Measurements from ENCODE around the gene ACAN. TPM values are rescaled to one million over a fixed set of nuclear protein-coding genes. Genes with fewer than 3 reads are reported as not detected.

Gene ACAN
- polyA plus RNA-seq, 1 experiment, result 3.6 TPM

GRCh38 chr15:88838667-88839066, 35.4 kb downstream of the ACAN start:
- no peak for DNase-seq (ENCODE audit: low read depth)
- Histone ChIP-seq H3K27me3 (ENCODE audit: control insufficient read depth, insufficient read depth, low read length) (no peaks in the 10 kb centered on the region), H3K4me3 (ENCODE audit: low read depth, low read length) (no peak overlapping the region), H3K36me3 (ENCODE audit: control insufficient read depth, insufficient read depth, low read length) (no peaks in the 10 kb centered on the region)
- POLR2A ChIA-PET, result no interaction called here
- CTCF ChIA-PET, result interaction anchor here (2.4 kb wide), 1 partner anchor 182 kb away, joined by 11 read pairs; no protein-coding TSS in a partner anchor
- TF ChIP-seq, protein P1, sequence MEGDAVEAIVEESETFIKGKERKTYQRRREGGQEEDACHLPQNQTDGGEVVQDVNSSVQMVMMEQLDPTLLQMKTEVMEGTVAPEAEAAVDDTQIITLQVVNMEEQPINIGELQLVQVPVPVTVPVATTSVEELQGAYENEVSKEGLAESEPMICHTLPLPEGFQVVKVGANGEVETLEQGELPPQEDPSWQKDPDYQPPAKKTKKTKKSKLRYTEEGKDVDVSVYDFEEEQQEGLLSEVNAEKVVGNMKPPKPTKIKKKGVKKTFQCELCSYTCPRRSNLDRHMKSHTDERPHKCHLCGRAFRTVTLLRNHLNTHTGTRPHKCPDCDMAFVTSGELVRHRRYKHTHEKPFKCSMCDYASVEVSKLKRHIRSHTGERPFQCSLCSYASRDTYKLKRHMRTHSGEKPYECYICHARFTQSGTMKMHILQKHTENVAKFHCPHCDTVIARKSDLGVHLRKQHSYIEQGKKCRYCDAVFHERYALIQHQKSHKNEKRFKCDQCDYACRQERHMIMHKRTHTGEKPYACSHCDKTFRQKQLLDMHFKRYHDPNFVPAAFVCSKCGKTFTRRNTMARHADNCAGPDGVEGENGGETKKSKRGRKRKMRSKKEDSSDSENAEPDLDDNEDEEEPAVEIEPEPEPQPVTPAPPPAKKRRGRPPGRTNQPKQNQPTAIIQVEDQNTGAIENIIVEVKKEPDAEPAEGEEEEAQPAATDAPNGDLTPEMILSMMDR (IDR thresholded peaks at IDR 0.05; ENCODE audit: insufficient read depth, low read depth, low read length), result no peak

- H3K27me3 ChIP-seq (ENCODE audit: control insufficient read depth, insufficient read depth, low read length), result no peaks in the 10 kb centered on the region
- ChIA-PET POLR2A (no interaction called here), CTCF (interaction anchor here (1.1 to 2.4 kb wide), 2 partner anchors 39 to 182 kb away, joined by 4 to 11 read pairs; no protein-coding TSS in a partner anchor)
- TF ChIP-seq, protein P1 (IDR thresholded peaks at IDR 0.05; ENCODE audit: insufficient read depth, low read depth, low read length), result no peak
- H3K36me3 ChIP-seq (ENCODE audit: control insufficient read depth, insufficient read depth, low read length), result no peaks in the 10 kb centered on the region
- DNase-seq (ENCODE audit: low read depth), result no peak
- no peak overlapping the region for H3K4me3 ChIP-seq (ENCODE audit: low read depth, low read length)
Observed at GRCh38 chr15:88839146-88839545, 35.9 kb downstream of the ACAN start.

GRCh38 chr15:88839961-88840360, 36.7 kb downstream of the ACAN start:
- no peak for DNase-seq (ENCODE audit: low read depth)
- Histone ChIP-seq H3K36me3 (ENCODE audit: control insufficient read depth, insufficient read depth, low read length) (no peaks in the 10 kb centered on the region), H3K4me3 (ENCODE audit: low read depth, low read length) (no peak overlapping the region), H3K27me3 (ENCODE audit: control insufficient read depth, insufficient read depth, low read length) (no peaks in the 10 kb centered on the region)
- TF ChIP-seq, protein P1 (IDR thresholded peaks at IDR 0.05; ENCODE audit: insufficient read depth, low read depth, low read length), result no peak
- CTCF ChIA-PET, result interaction anchor here (1.1 to 2.4 kb wide), 2 partner anchors 38 to 183 kb away, joined by 4 to 11 read pairs; no protein-coding TSS in a partner anchor
- POLR2A ChIA-PET, result no interaction called here

DNA sequence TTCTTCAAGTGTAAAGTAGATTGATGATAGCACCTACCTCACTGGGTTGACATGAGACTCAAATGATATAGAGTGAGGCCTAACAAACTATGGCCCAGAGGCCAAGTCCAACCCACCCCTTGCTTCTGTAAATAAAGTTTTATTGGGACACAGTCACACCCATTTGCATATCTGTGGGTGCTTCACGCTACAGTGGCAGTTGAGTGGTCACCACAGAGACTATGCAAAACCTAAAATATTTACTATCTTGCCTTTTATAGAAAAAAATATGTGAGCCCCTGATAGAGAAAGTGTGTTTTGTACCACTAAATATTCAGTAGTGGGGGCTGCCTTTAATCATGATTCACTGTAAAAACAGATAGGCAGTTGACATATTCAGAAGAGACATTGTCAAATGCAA, 38.0 kb downstream of the ACAN start:
- no peak overlapping the region for H3K4me3 ChIP-seq (ENCODE audit: low read depth, low read length)
- no peak for DNase-seq (ENCODE audit: low read depth)
- H3K36me3 ChIP-seq (ENCODE audit: control insufficient read depth, insufficient read depth, low read length), result no peaks in the 10 kb centered on the region
- ChIA-PET CTCF (no interaction called here), POLR2A (no interaction called here)
- TF ChIP-seq, protein P1 (IDR thresholded peaks at IDR 0.05; ENCODE audit: insufficient read depth, low read depth, low read length), result no peak
- no peaks in the 10 kb centered on the region for H3K27me3 ChIP-seq (ENCODE audit: control insufficient read depth, insufficient read depth, low read length)

DNA sequence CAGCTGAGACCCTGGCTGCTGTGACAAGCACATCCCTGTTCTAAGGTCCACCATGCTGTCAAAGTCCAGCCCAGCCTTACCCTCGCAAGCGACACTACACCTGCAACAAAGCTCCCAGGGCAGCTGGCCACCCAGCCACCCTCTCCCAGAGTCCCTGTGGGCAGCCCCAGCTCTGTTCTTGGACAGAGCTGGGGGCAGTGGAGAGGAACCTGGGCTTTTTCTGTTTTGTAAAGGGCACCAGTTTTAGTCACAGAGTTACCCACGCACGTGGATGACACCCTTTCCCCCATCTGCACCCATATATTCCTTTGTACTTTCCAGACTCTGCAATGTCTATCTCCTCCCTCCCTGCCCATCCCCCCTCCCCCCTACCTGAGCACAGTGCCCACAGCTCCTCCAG, 38.9 kb downstream of the ACAN start:
- no peaks in the 10 kb centered on the region for H3K36me3 ChIP-seq (ENCODE audit: control insufficient read depth, insufficient read depth, low read length)
- TF ChIP-seq, protein P1 (IDR thresholded peaks at IDR 0.05; ENCODE audit: insufficient read depth, low read depth, low read length), result no peak
- CTCF ChIA-PET, result interaction anchor here (1.8 kb wide), 1 partner anchor 185 kb away, joined by 9 read pairs; no protein-coding TSS in a partner anchor
- POLR2A ChIA-PET, result no interaction called here
- no peak for DNase-seq (ENCODE audit: low read depth)
- no peak overlapping the region for H3K4me3 ChIP-seq (ENCODE audit: low read depth, low read length)
- H3K27me3 ChIP-seq (ENCODE audit: control insufficient read depth, insufficient read depth, low read length), result no peaks in the 10 kb centered on the region
